CD8-positive, alpha-beta memory T cell (primary cell): Measurements from ENCODE around the gene PALD1. TPM values are rescaled to one million over a fixed set of nuclear protein-coding genes. Genes with fewer than 3 reads are reported as not detected.

ENCODE experiments used
- CTCF ChIA-PET: fragments of 350-600 bp; sonication (Branson Sonifier 250); formaldehyde crosslinking; loops from one replicate; lab custom pipeline; 2021; ENCODE audit warnings: antibody characterized with exemption; lab: Charles Lee
- POLR2A ChIA-PET: fragments of 350-600 bp; sonication (Branson Sonifier 250); formaldehyde crosslinking; loops from one replicate; lab custom pipeline; 2021; ENCODE audit warnings: antibody characterized with exemption; lab: Charles Lee
- DNase-seq, 5 donors: peaks; one replicate each; pipeline versions ENCODE4 v3.0.0 to v3.0.0-alpha.2; 2020 to 2022; ENCODE audit warnings: mixed read lengths in 1 of 5
- H3K27ac ChIP-seq: one replicate; pipeline ENCODE4 v1.7.0; 2013; ENCODE audit warnings: low read depth, mild to moderate bottlenecking, low read length, moderate library complexity
- H3K27me3 ChIP-seq: 2 replicates; pipeline ENCODE4 v1.7.0; 2013; ENCODE audit warnings: low read length, mild to moderate bottlenecking; ENCODE audit not compliant: insufficient read depth, poor library complexity, severe bottlenecking
- H3K36me3 ChIP-seq: 2 replicates; pipeline ENCODE4 v1.7.0; 2013; ENCODE audit warnings: mild to moderate bottlenecking, low read length, moderate library complexity; ENCODE audit not compliant: insufficient read depth
- H3K4me1 ChIP-seq: 2 replicates; pipeline ENCODE4 v1.7.0; 2013; ENCODE audit warnings: mild to moderate bottlenecking, low read length, moderate library complexity; ENCODE audit not compliant: insufficient read depth
- H3K4me3 ChIP-seq: 2 replicates; pipeline ENCODE4 v1.7.0; 2013; ENCODE audit warnings: mild to moderate bottlenecking, low read length
- H3K9me3 ChIP-seq: 2 replicates; pipeline ENCODE4 v1.7.0; 2013; ENCODE audit warnings: mild to moderate bottlenecking, low read length
- H3K27ac Mint-ChIP-seq, 8 donors: one replicate each; pipeline ENCODE4 v1.8.0; 2020 to 2021; ENCODE audit warnings: mixed read lengths in 8 of 8, mild to moderate bottlenecking in 6 of 8, inconsistent platforms in 3 of 8, moderate library complexity in 3 of 8
- H3K27me3 Mint-ChIP-seq, 2 donors: one replicate each; pipeline ENCODE4 v1.8.0; 2020 to 2021; ENCODE audit warnings: mixed read lengths in 2 of 2, mild to moderate bottlenecking in 1 of 2, moderate library complexity in 1 of 2
- H3K36me3 Mint-ChIP-seq, 3 donors: one replicate each; pipeline ENCODE4 v1.8.0; 2020 to 2021; ENCODE audit warnings: mixed read lengths in 3 of 3, inconsistent platforms in 1 of 3, mild to moderate bottlenecking in 1 of 3
- H3K4me1 Mint-ChIP-seq, 3 donors: one replicate each; pipeline ENCODE4 v1.8.0; 2020 to 2021; ENCODE audit warnings: mixed read lengths in 3 of 3, inconsistent platforms in 1 of 3, mild to moderate bottlenecking in 1 of 3
- H3K4me3 Mint-ChIP-seq, 7 donors: one replicate each; pipeline ENCODE4 v1.8.0; 2020 to 2021; ENCODE audit warnings: mixed read lengths in 7 of 7, mild to moderate bottlenecking in 6 of 7, moderate library complexity in 4 of 7, inconsistent platforms in 2 of 7
- H3K9me3 Mint-ChIP-seq, 5 donors: one replicate each; pipeline ENCODE4 v1.8.0; 2020 to 2022; ENCODE audit warnings: mixed read lengths in 5 of 5, mild to moderate bottlenecking in 3 of 5, moderate library complexity in 2 of 5, inconsistent platforms in 1 of 5
- polyA plus RNA-seq: library from polyadenylated mRNA; unstranded; fragments of 300-500 nt; fragmentation: Illumina TruSeq; gene quantifications from one replicate; pipeline ENCODE4 v1.2.3, GENCODE V29; 2021
- total RNA-seq, 2 experiments: library from RNA; stranded (reverse); gene quantifications; one replicate each; pipeline ENCODE4 v1.2.3, GENCODE V29; 2021

Gene PALD1
- total and polyA plus RNA-seq, 3 experiments from 2014 or later, result 0.20 to 0.29 TPM; not detected in 1

- Mint-ChIP-seq H3K4me1 (peaks cover 7 to 15% (median 9%) of the 10 kb centered on the region in 3 donors), H3K9me3 (no peaks in the 10 kb centered on the region), H3K27me3 (peaks cover 35 to 56% of the 10 kb centered on the region in 2 donors), H3K36me3 (no peaks in the 10 kb centered on the region), H3K4me3 (peak overlapping the region in 1 of 7 donors; percentile 52), H3K27ac (no peak overlapping the region)
- CTCF ChIA-PET, result interaction anchor here (1.2 kb wide), 1 partner anchor 15 kb away, joined by 3 read pairs; no protein-coding TSS in a partner anchor
- POLR2A ChIA-PET, result no interaction called here
- DNase-seq, result no peak
- Histone ChIP-seq H3K27ac (no peak overlapping the region), H3K27me3 (peaks cover 17% of the 10 kb centered on the region), H3K36me3 (no peaks in the 10 kb centered on the region), H3K4me1 (peaks cover 11% of the 10 kb centered on the region), H3K9me3 (no peaks in the 10 kb centered on the region), H3K4me3 (no peak overlapping the region)
Observed at GRCh38 chr10:70445718-70446657, 32.6 kb upstream of the PALD1 start.

GRCh38 chr10:70448236-70448635 is 30.3 kb upstream of the PALD1 start:
- Mint-ChIP-seq H3K4me3 (no peak overlapping the region), H3K27ac (no peak overlapping the region), H3K27me3 (peaks cover 20 to 40% of the 10 kb centered on the region in 2 donors), H3K9me3 (no peaks in the 10 kb centered on the region), H3K36me3 (no peaks in the 10 kb centered on the region), H3K4me1 (no peaks in the 10 kb centered on the region)
- no peak for DNase-seq
- no peaks in the 10 kb centered on the region for H3K4me1 ChIP-seq
- peaks cover 5% of the 10 kb centered on the region for H3K27me3 ChIP-seq
- H3K27ac ChIP-seq, result no peak overlapping the region
- H3K9me3 ChIP-seq, result no peaks in the 10 kb centered on the region
- no peak overlapping the region for H3K4me3 ChIP-seq
- H3K36me3 ChIP-seq, result no peaks in the 10 kb centered on the region
- CTCF ChIA-PET, result no interaction called here
- POLR2A ChIA-PET, result no interaction called here

DNA sequence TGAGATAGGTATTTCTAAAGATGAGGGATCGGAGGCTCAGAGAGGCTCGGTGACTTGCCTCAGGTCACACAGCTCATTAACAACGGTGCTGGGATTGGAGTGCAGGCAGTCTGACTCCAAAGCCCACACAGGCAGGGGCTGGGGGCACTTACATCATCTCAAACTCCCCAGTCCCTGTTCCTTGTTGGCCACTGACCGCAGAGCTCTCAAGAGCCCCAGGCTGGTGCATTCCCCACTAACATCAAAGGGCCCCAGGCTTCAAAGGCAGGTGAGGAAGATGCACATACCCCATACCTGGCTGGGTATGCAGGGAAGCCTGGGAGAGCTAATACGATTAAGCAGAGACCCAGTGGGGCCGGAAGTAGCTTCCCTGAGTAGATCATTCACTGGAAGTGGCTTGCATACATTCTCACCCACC is 23.3 kb upstream of the PALD1 start:
- H3K27me3 Mint-ChIP-seq, result peaks cover 30 to 51% of the 10 kb centered on the region in 2 donors
- CTCF ChIA-PET, result interaction anchor here (0.6 kb wide), 1 partner anchor 365 kb away, joined by 3 read pairs; no protein-coding TSS in a partner anchor
- H3K27ac Mint-ChIP-seq, result no peak overlapping the region

GRCh38 chr10:70456164-70456563 is 22.4 kb upstream of the PALD1 start:
- H3K4me3 ChIP-seq, result no peak overlapping the region
- ChIA-PET POLR2A (no interaction called here), CTCF (no interaction called here)
- no peaks in the 10 kb centered on the region for H3K9me3 ChIP-seq
- peaks cover 11% of the 10 kb centered on the region for H3K27me3 ChIP-seq
- no peak overlapping the region for H3K4me3 Mint-ChIP-seq
- no peaks in the 10 kb centered on the region for H3K36me3 ChIP-seq
- peaks cover 0 to 8% (median 0%) of the 10 kb centered on the region in 3 donors for H3K4me1 Mint-ChIP-seq
- no peak for DNase-seq
- no peaks in the 10 kb centered on the region for H3K9me3 Mint-ChIP-seq
- H3K27ac ChIP-seq, result no peak overlapping the region
- no peak overlapping the region for H3K27ac Mint-ChIP-seq
- H3K27me3 Mint-ChIP-seq, result peaks cover 35 to 51% of the 10 kb centered on the region in 2 donors
- H3K4me1 ChIP-seq, result no peaks in the 10 kb centered on the region
- no peaks in the 10 kb centered on the region for H3K36me3 Mint-ChIP-seq

More for the DNA sequence above, 23.3 kb upstream of the PALD1 start:
- POLR2A ChIA-PET, result no interaction called here
- Mint-ChIP-seq H3K4me1 (peaks cover 0 to 8% (median 0%) of the 10 kb centered on the region in 3 donors), H3K36me3 (no peaks in the 10 kb centered on the region), H3K9me3 (no peaks in the 10 kb centered on the region), H3K4me3 (no peak overlapping the region)
- H3K4me1 ChIP-seq, result no peaks in the 10 kb centered on the region
- no peak overlapping the region for H3K27ac ChIP-seq
- no peaks in the 10 kb centered on the region for H3K9me3 ChIP-seq
- H3K4me3 ChIP-seq, result no peak overlapping the region
- no peak for DNase-seq
- no peaks in the 10 kb centered on the region for H3K36me3 ChIP-seq
- H3K27me3 ChIP-seq, result peaks cover 11% of the 10 kb centered on the region

- no peak overlapping the region for H3K4me3 Mint-ChIP-seq
Observed at GRCh38 chr10:70457759-70458305, 20.7 kb upstream of the PALD1 start.

GRCh38 chr10:70458329-70459060 is 20.1 kb upstream of the PALD1 start:
- peak overlapping the region in 2 of 7 donors; percentile 29 to 41 for H3K4me3 Mint-ChIP-seq
- POLR2A ChIA-PET, result no interaction called here
- H3K27me3 ChIP-seq, result peaks cover 11% of the 10 kb centered on the region

More at GRCh38 chr10:70457759-70458305, 20.7 kb upstream of the PALD1 start:
- H3K4me3 ChIP-seq, result no peak overlapping the region
- ChIA-PET POLR2A (no interaction called here), CTCF (no interaction called here)
- H3K27ac ChIP-seq, result no peak overlapping the region
- Mint-ChIP-seq H3K9me3 (no peaks in the 10 kb centered on the region), H3K4me1 (peaks cover 0 to 8% (median 0%) of the 10 kb centered on the region in 3 donors), H3K36me3 (no peaks in the 10 kb centered on the region), H3K27ac (no peak overlapping the region), H3K27me3 (peaks cover 36 to 60% of the 10 kb centered on the region in 2 donors)
- H3K36me3 ChIP-seq, result no peaks in the 10 kb centered on the region
- H3K4me1 ChIP-seq, result no peaks in the 10 kb centered on the region
- no peaks in the 10 kb centered on the region for H3K9me3 ChIP-seq
- H3K27me3 ChIP-seq, result peaks cover 11% of the 10 kb centered on the region
- no peak for DNase-seq

GRCh38 chr10:70459061-70459773 is 19.4 kb upstream of the PALD1 start:
- CTCF ChIA-PET, result interaction anchor here (1.0 to 1.4 kb wide), 2 partner anchors 90 to 299 kb away, joined by 3 read pairs; no protein-coding TSS in a partner anchor

More at GRCh38 chr10:70458329-70459060, 20.1 kb upstream of the PALD1 start:
- no peaks in the 10 kb centered on the region for H3K36me3 Mint-ChIP-seq
- H3K4me1 ChIP-seq, result no peaks in the 10 kb centered on the region
- H3K9me3 Mint-ChIP-seq, result no peaks in the 10 kb centered on the region
- H3K27ac Mint-ChIP-seq, result no peak overlapping the region
- H3K4me1 Mint-ChIP-seq, result peaks cover 0 to 8% (median 0%) of the 10 kb centered on the region in 3 donors
- no peak overlapping the region for H3K27ac ChIP-seq
- H3K36me3 ChIP-seq, result no peaks in the 10 kb centered on the region
- no peak overlapping the region for H3K4me3 ChIP-seq
- no peaks in the 10 kb centered on the region for H3K9me3 ChIP-seq
- CTCF ChIA-PET, result interaction anchor here (1.4 kb wide), 1 partner anchor 300 kb away, joined by 3 read pairs; no protein-coding TSS in a partner anchor
- no peak for DNase-seq
- peaks cover 36 to 59% of the 10 kb centered on the region in 2 donors for H3K27me3 Mint-ChIP-seq

More at GRCh38 chr10:70459061-70459773, 19.4 kb upstream of the PALD1 start:
- Histone ChIP-seq H3K4me3 (no peak overlapping the region), H3K36me3 (no peaks in the 10 kb centered on the region), H3K4me1 (no peaks in the 10 kb centered on the region), H3K27me3 (peaks cover 11% of the 10 kb centered on the region), H3K27ac (no peak overlapping the region), H3K9me3 (no peaks in the 10 kb centered on the region)
- Mint-ChIP-seq H3K4me3 (no peak overlapping the region), H3K36me3 (no peaks in the 10 kb centered on the region), H3K9me3 (no peaks in the 10 kb centered on the region), H3K27me3 (peaks cover 36 to 56% of the 10 kb centered on the region in 2 donors), H3K4me1 (peaks cover 0 to 8% (median 0%) of the 10 kb centered on the region in 3 donors), H3K27ac (no peak overlapping the region)
- POLR2A ChIA-PET, result no interaction called here
- DNase-seq, result no peak
